Lower leg skin (tissue), 4 donors: ENCODE results near the gene CPVL. TPM values are rescaled to one million over a fixed set of nuclear protein-coding genes. Genes with fewer than 3 reads are reported as not detected.
A peak's percentile ranks its signal among the peaks of the same experiment; 100 is the strongest.
"Not testable (repeated sequence)": the region's sequence is repeated elsewhere in the genome, so short reads cannot be mapped to it uniquely, and the experiment has no call there.

Experiments used
- DNase-seq, 2 donors: peaks; one replicate each; pipeline ENCODE4 v3.0.0-alpha.2; 2019; ENCODE audit warnings: low spot score in 2 of 2
- H3K4me3 ChIP-seq: fragments of 200-600 bp; sonication (generic); 2 replicates; pipeline ENCODE4 v1.5.1; 2017; ENCODE audit warnings: mild to moderate bottlenecking, low read depth; ENCODE audit not compliant: poor library complexity, severe bottlenecking
- POLR2A ChIP-seq, 2 donors: fragments of 450-650 bp; IDR thresholded peaks; one replicate each; pipeline ENCODE4 v1.6.1; 2016 to 2017; ENCODE audit warnings: antibody characterized with exemption in 2 of 2, mild to moderate bottlenecking in 1 of 2, moderate library complexity in 1 of 2
- WGBS, 2 donors: methylation state at CpG; one replicate each; pipeline ENCODE4 v1.1.5; 2018; 5-methylcytosine and 5-hydroxymethylcytosine counted together
- intact Hi-C: fragments of 100-400 bp; cut with DNase I; formaldehyde crosslinking; loops from one replicate; pipeline ENCODE4 v1.15.0; 2023; ENCODE audit warnings: low total_unique reads
- total RNA-seq, 4 donors: library from RNA; depleted of rRNA; stranded (reverse); fragments of >200 nt; gene quantifications; one replicate each; pipeline ENCODE4 v1.1.0, GENCODE V29; 2016
- TF ChIP-seq, protein P1 (sequence below), 3 donors: fragments of 450-650 bp; IDR thresholded peaks; one replicate each; pipeline ENCODE4 v1.5.1; 2016; ENCODE audit warnings: antibody characterized with exemption in 3 of 3, mild to moderate bottlenecking in 3 of 3, moderate library complexity in 2 of 3

The CPVL gene
- total RNA-seq, 4 donors from 2014 or later: 8.8 to 17.5 (median 12.6) TPM

DNA sequence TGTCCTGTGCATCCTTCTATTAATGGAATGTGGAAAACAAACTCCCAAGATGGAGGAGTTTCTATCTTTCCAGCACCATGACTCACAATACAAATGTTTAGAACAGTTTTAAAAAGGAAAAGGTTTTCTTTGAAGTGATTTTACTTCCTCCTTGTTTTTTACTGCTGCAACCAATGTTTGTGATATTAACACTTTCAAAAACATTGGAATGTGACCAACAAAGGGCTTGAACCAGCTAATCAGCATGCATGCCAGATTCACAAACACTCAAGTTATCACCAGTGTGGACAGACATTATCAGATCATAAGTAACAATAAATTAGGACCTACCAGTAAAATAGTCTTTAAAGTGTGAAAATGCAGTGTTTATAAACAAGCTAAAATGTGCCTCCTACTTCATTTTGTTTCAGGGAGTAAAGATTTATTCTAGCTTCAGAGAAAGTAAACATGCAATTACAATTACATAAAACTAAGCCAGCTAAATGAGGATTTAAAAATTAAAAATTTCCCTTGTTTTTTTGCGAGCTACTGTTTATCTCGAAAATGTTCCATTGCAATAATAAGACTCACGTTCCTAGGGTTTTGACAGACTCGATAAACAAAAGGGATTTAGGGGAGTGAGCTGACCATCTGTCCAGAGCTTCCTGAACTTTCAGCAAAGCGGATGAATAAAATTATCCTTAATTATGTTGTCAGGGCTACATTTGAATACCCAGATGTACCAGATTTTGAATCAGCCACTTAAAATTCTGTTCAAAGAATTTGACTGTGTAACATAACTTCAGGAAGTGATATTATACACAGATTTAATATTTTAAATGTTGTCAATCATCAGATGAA is 29.8 kb downstream of the CPVL start:
- 53 to 54% methylated on average over 5 of the region's 5 CpGs for WGBS, 2 donors
- H3K4me3 ChIP-seq: no peak overlapping the region
- intact Hi-C loops: loop anchor here (10.0 kb wide), 1 partner anchor 288 kb away; no protein-coding TSS in a partner anchor
- TF ChIP-seq, protein P1, sequence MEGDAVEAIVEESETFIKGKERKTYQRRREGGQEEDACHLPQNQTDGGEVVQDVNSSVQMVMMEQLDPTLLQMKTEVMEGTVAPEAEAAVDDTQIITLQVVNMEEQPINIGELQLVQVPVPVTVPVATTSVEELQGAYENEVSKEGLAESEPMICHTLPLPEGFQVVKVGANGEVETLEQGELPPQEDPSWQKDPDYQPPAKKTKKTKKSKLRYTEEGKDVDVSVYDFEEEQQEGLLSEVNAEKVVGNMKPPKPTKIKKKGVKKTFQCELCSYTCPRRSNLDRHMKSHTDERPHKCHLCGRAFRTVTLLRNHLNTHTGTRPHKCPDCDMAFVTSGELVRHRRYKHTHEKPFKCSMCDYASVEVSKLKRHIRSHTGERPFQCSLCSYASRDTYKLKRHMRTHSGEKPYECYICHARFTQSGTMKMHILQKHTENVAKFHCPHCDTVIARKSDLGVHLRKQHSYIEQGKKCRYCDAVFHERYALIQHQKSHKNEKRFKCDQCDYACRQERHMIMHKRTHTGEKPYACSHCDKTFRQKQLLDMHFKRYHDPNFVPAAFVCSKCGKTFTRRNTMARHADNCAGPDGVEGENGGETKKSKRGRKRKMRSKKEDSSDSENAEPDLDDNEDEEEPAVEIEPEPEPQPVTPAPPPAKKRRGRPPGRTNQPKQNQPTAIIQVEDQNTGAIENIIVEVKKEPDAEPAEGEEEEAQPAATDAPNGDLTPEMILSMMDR (IDR thresholded peaks at IDR 0.05): no peak
- no peak for TF ChIP-seq POLR2A (IDR thresholded peaks at IDR 0.05)
- no peak for DNase-seq

DNA sequence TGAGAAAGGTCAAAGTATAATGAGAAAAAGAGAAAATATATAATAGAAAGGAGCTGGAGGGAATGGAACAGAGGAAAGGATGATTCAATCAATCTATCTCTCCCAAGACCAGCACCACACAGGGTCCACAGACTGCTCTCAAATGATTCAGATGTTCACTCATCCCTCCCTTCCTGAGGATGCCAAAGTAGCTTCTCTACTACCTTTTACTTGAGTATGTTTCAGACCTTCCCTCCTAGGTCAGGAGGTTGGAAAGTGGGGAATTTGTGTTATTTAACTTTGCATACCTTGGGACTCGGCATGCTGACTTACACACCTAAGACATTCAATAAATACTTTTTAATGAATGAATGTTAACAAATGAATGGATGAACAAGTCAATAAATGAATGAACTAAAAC is 30.6 kb downstream of the CPVL start:
- H3K4me3 ChIP-seq: no peak overlapping the region
- 82 to 88% methylated on average over 1 of the region's 1 CpG for WGBS, 2 donors
- DNase-seq: no peak
- TF ChIP-seq, protein P1 (IDR thresholded peaks at IDR 0.05): no peak
- no peak for TF ChIP-seq POLR2A (IDR thresholded peaks at IDR 0.05)
- intact Hi-C loops: loop anchor here (10.0 kb wide), 1 partner anchor 289 kb away; no protein-coding TSS in a partner anchor

DNA sequence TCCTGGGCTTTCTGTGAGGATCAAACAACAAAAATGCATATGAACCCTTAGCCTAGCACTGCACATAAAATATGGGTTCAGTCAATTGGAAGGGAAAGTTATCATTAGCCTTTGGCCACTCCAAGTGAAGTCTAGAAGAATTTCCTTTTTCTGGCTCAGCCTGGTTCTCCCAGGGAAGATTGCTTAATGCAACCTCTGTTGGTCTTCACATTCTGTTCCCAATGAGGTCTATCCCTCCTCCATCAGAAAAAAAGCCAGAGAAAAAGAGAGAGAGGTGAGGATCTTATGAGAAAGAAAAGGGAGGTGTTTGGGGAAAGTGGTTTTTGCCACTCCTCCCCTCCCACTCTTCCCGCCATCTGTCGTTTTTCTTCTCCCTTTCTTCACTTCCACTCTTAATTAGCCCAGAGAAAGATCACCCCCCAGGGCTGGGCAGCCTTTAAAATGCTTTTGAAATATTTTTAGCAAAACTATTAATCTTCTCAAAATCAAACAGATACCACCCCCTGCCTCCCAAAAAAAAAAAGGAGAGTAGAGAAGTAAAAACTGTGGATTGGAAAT is 31.1 kb downstream of the CPVL start:
- no peak for TF ChIP-seq POLR2A (IDR thresholded peaks at IDR 0.05)
- TF ChIP-seq, protein P1 (IDR thresholded peaks at IDR 0.05): no peak
- DNase-seq: peak in 1 of 2 donors; percentile 62
- intact Hi-C loops: loop anchor here (10.0 kb wide), 1 partner anchor 290 kb away; no protein-coding TSS in a partner anchor
- H3K4me3 ChIP-seq: no peak overlapping the region
- 56 to 61% methylated on average over 2 of the region's 2 CpGs for WGBS, 2 donors

DNA sequence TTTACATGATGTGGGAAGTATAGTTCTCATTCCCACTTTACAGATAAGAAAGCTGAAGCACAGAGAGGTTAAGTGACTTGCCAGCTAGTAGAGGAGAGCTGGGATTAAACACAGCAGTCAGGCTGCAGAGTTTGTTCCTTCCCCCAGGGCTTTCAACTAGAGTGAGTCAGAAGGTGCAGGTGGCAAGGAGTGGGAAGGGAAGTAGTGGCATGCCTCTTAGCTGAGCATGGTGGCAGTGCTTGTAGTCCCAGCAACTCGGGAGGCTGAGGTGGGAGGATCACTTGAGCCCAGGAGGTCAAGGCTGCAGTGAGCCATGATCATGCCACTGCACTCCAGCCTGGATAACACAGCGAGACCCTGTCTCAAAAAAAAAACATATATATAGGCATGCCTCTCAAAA is 32.1 kb downstream of the CPVL start:
- H3K4me3 ChIP-seq: not testable (repeated sequence)
- WGBS, 2 donors: 71 to 74% methylated on average over 2 of the region's 2 CpGs
- intact Hi-C loops: loop anchor here (10.0 kb wide), 1 partner anchor 291 kb away; no protein-coding TSS in a partner anchor
- DNase-seq: peak in 1 of 2 donors; percentile 28

DNA sequence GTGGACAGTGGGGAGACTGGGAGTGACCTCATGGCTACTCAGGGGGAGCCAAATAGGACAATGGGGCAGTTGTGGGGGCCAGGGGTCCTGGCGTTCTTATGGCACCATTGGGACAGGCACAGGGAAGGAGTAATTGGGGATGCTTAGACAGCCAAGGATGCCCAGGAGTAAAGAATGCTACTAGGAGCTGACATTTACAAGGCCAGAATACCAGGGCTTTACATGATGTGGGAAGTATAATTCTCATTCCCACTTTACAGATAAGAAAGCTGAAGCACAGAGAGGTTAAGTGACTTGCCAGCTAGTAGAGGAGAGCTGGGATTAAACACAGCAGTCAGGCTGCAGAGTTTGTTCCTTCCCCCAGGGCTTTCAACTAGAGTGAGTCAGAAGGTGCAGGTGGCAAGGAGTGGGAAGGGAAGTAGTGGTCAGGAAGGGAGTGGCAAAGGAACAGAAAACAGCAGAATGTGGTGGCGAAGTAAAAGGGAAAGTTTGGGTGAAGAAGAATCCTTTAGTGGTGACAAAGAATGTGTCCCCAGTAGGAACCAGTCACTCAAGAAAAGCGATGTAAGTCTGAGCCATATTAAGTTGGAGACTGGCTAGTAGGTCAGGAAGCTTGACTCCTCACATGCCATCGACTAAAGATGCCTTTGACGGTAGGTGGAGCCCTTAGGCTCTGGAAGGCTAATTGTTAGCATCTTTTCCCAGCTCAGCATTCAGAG is 32.8 kb downstream of the CPVL start:
- intact Hi-C loops: loop anchor here (10.0 kb wide), 1 partner anchor 291 kb away; no protein-coding TSS in a partner anchor
- WGBS, 2 donors: 26 to 37% methylated on average over 5 of the region's 5 CpGs
- DNase-seq: peak in 1 of 2 donors; percentile 56
- H3K4me3 ChIP-seq: no peak overlapping the region
- no peak for TF ChIP-seq POLR2A (IDR thresholded peaks at IDR 0.05)
- TF ChIP-seq, protein P1 (IDR thresholded peaks at IDR 0.05): no peak

DNA sequence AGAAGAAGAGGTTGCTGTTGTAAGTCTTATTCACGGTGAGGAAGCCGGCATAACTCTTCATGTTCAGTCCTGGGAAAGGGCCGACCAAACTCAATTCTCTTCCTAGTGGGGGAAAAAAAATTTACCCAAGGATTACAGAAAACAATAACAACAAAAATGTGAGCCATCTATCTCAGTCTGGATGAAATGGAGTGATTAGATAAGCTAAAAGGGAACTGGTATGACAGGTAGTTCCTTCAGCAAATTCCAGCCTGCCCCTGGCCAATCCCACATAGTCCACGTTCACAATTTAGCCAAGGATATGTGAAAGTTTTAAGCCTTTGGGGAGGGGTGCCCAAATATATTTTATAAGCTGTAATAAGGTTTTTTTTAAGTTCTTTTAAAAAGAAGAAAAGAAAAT is 33.6 kb downstream of the CPVL start:
- 57 to 68% methylated on average over 4 of the region's 4 CpGs for WGBS, 2 donors
- TF ChIP-seq, protein P1 (IDR thresholded peaks at IDR 0.05): no peak
- no peak for TF ChIP-seq POLR2A (IDR thresholded peaks at IDR 0.05)
- no peak overlapping the region for H3K4me3 ChIP-seq
- intact Hi-C loops: loop anchor here (10.0 kb wide), 1 partner anchor 292 kb away; no protein-coding TSS in a partner anchor
- DNase-seq: no peak
